OCI-LY7 (cell line): ENCODE data around the gene LMX1A. TPM values are rescaled to one million over a fixed set of nuclear protein-coding genes. Genes with fewer than 3 reads are reported as not detected.

Source experiments
- BruUV-seq: library from RNA; stranded (reverse); fragments of 400-500 nt; replicated peaks from 2 replicates; lab custom pipeline; 2021; lab: Mats Ljungman, UMichigan
- CTCF ChIA-PET: fragments of 300-600 bp; sonication (Branson Sonifier 250); formaldehyde crosslinking; loops from one replicate; lab custom pipeline; 2022; ENCODE audit warnings: antibody characterized with exemption; ENCODE audit not compliant: unreplicated experiment; lab: Charles Lee
- POLR2A ChIA-PET: fragments of 300-600 bp; sonication (Branson Sonifier 250); formaldehyde crosslinking; loops from one replicate; lab custom pipeline; 2022; ENCODE audit warnings: antibody characterized with exemption; lab: Charles Lee
- DNase-seq: peaks from one replicate; pipeline ENCODE4 v3.0.0-alpha.2; 2015; ENCODE audit warnings: low spot score
- H2AFZ ChIP-seq: fragments of 200-600 bp; sonication (generic), shearing (Covaris generic); 2 replicates; pipeline ENCODE4 v1.6.1; 2014; ENCODE audit warnings: mild to moderate bottlenecking, antibody characterized with exemption, low read length, moderate library complexity
- H3K27ac ChIP-seq: fragments of 200-600 bp; sonication (generic); 2 replicates; pipeline ENCODE4 v1.5.1; 2014; ENCODE audit warnings: mixed run types, low read depth, mild to moderate bottlenecking, moderate library complexity, low read length, inconsistent platforms; ENCODE audit not compliant: poor library complexity, severe bottlenecking
- H3K36me3 ChIP-seq: fragments of 200-600 bp; sonication (generic); 2 replicates; pipeline ENCODE4 v1.6.1; 2014; ENCODE audit warnings: mild to moderate bottlenecking, antibody characterized with exemption, low read length, moderate library complexity, mixed read lengths; ENCODE audit not compliant: insufficient read depth
- H3K4me1 ChIP-seq: fragments of 200-600 bp; sonication (generic); 2 replicates; pipeline ENCODE4 v1.5.1; 2014; ENCODE audit warnings: mild to moderate bottlenecking, low read length; ENCODE audit not compliant: insufficient read depth, poor library complexity, severe bottlenecking
- H3K4me2 ChIP-seq: fragments of 200-600 bp; sonication (generic); 2 replicates; pipeline ENCODE4 v1.6.1; 2014; ENCODE audit warnings: mild to moderate bottlenecking, low read length
- H3K4me3 ChIP-seq: fragments of 200-600 bp; sonication (generic); 2 replicates; pipeline ENCODE4 v1.5.1; 2014; ENCODE audit warnings: mild to moderate bottlenecking, low read depth, low read length; ENCODE audit not compliant: poor library complexity, severe bottlenecking
- H3K79me2 ChIP-seq: fragments of 200-600 bp; sonication (generic); 2 replicates; pipeline ENCODE4 v1.6.1; 2016; ENCODE audit warnings: low read depth, mild to moderate bottlenecking, low read length, moderate library complexity, mixed read lengths; ENCODE audit not compliant: insufficient read depth
- H3K9me2 ChIP-seq: fragments of 200-600 bp; sonication (generic); 2 replicates; pipeline ENCODE4 v1.6.1; 2016; ENCODE audit warnings: mild to moderate bottlenecking, low read length, mixed read lengths; ENCODE audit not compliant: insufficient read depth
- H3K9me3 ChIP-seq: fragments of 200-600 bp; sonication (generic); 2 replicates; pipeline ENCODE4 v1.6.1; 2014; ENCODE audit warnings: mild to moderate bottlenecking, mixed run types, low read length, mixed read lengths
- H4K20me1 ChIP-seq: fragments of 200-600 bp; sonication (generic); 2 replicates; pipeline ENCODE4 v1.6.1; 2014; ENCODE audit warnings: mild to moderate bottlenecking, antibody characterized with exemption, low read length, moderate library complexity, mixed read lengths; ENCODE audit not compliant: insufficient read depth
- CTCF ChIP-seq: fragments of 200-600 bp; sonication (generic); conservative IDR thresholded peaks from 2 replicates; pipeline ENCODE4 v1.5.1; 2014; ENCODE audit warnings: mild to moderate bottlenecking, antibody characterized with exemption, low read length, moderate library complexity, mixed read lengths
- EZH2phosphoT487 ChIP-seq: fragments of 200-600 bp; sonication (generic); IDR thresholded peaks from 2 replicates; pipeline ENCODE4 v1.6.1; 2018; ENCODE audit warnings: low read depth, borderline replicate concordance, mild to moderate bottlenecking, mixed run types, antibody characterized with exemption, low read length, moderate library complexity, mixed read lengths
- intact Hi-C: fragments of 100-400 bp; cut with micrococcal nuclease; formaldehyde crosslinking; loops from one replicate; pipeline ENCODE4 v1.10.0; 2022; ENCODE audit not compliant: unreplicated experiment
- total RNA-seq, 2 experiments: library from RNA; depleted of rRNA in 1 of 2; stranded (reverse); fragments of >200 nt in 1 of 2; shearing (Covaris generic) in 1 of 2; gene quantifications; 2 replicates each; pipeline ENCODE4 v1.2.3, GENCODE V29; 2014 to 2022

LMX1A gene
- total RNA-seq, 2 experiments from 2014 or later, result not detected

GRCh38 chr1:165254896-165255625 lies 101.5 kb downstream of the LMX1A start:
- H2AFZ ChIP-seq, result no peak overlapping the region
- ChIA-PET POLR2A (no interaction called here), CTCF (no interaction called here)
- no peak overlapping the region for H3K27ac ChIP-seq
- no peaks in the 10 kb centered on the region for H3K36me3 ChIP-seq
- no peaks in the 10 kb centered on the region for H3K79me2 ChIP-seq
- TF ChIP-seq CTCF, result no peak
- no peak for TF ChIP-seq EZH2phosphoT487
- H3K4me2 ChIP-seq, result no peak overlapping the region
- H3K4me1 ChIP-seq, result no peaks in the 10 kb centered on the region
- no peaks in the 10 kb centered on the region for H4K20me1 ChIP-seq
- no peaks in the 10 kb centered on the region for H3K9me2 ChIP-seq
- BruUV-seq, result no TSS peak
- no peak overlapping the region for H3K4me3 ChIP-seq
- DNase-seq, result no peak
- no peaks in the 10 kb centered on the region for H3K9me3 ChIP-seq
- intact Hi-C loops, result loop anchor here (10.0 kb wide), 1 partner anchor 110 kb away; no protein-coding TSS in a partner anchor

DNA sequence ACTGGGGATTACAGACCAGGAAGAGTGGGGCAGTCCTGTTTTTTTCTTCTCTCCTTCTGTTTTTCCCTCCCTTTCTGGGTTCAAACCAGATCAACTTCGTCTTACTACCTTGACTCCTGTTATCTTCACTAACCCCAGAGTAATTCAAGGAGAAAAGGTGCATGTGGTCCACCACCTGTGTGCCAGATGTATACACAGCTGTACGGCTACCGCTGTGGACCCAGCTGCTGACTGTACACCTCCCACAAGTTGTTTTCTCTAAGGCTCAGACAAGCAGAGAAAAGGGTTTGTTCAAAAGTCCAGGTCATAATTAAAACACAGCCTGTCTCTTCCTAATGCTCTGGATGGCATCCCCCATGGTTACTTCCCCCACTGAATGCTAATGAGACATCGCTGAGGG lies 102.1 kb downstream of the LMX1A start:
- Histone ChIP-seq H3K27ac (no peak overlapping the region), H4K20me1 (no peaks in the 10 kb centered on the region), H3K4me3 (no peak overlapping the region), H3K4me1 (no peaks in the 10 kb centered on the region), H3K9me2 (no peaks in the 10 kb centered on the region), H2AFZ (no peak overlapping the region), H3K4me2 (no peak overlapping the region), H3K9me3 (no peaks in the 10 kb centered on the region), H3K36me3 (no peaks in the 10 kb centered on the region), H3K79me2 (no peaks in the 10 kb centered on the region)
- intact Hi-C loops, result loop anchor here (10.0 kb wide), 1 partner anchor 110 kb away; no protein-coding TSS in a partner anchor
- TF ChIP-seq CTCF, result no peak
- TF ChIP-seq EZH2phosphoT487, result no peak
- ChIA-PET CTCF (no interaction called here), POLR2A (no interaction called here)
- DNase-seq, result no peak
- no TSS peak for BruUV-seq

GRCh38 chr1:165253818-165254254 lies 102.7 kb downstream of the LMX1A start:
- H3K9me2 ChIP-seq, result no peaks in the 10 kb centered on the region
- no peaks in the 10 kb centered on the region for H3K36me3 ChIP-seq
- no peak for DNase-seq
- POLR2A ChIA-PET, result no interaction called here
- no peaks in the 10 kb centered on the region for H3K79me2 ChIP-seq
- no peak overlapping the region for H3K4me3 ChIP-seq
- no peak overlapping the region for H2AFZ ChIP-seq
- no peak overlapping the region for H3K27ac ChIP-seq
- no peak overlapping the region for H3K4me2 ChIP-seq
- H4K20me1 ChIP-seq, result no peaks in the 10 kb centered on the region
- H3K9me3 ChIP-seq, result no peaks in the 10 kb centered on the region
- CTCF ChIA-PET, result no interaction called here
- TF ChIP-seq CTCF (no peak), EZH2phosphoT487 (no peak)
- no TSS peak for BruUV-seq
- intact Hi-C loops, result loop anchor here (10.0 kb wide), 1 partner anchor 111 kb away; no protein-coding TSS in a partner anchor
- H3K4me1 ChIP-seq, result no peaks in the 10 kb centered on the region
